HG03045 (cell line): Measurements from ENCODE around the gene LAMTOR5.
"Not testable (repeated sequence)": the region's sequence is repeated elsewhere in the genome, so short reads cannot be mapped to it uniquely, and the experiment has no call there.

Experiments used
- ATAC-seq: cut with Tn5 transposase; IDR thresholded peaks from one replicate; pipeline ENCODE4 v1.9.1; 2021; ENCODE audit warnings: mild to moderate bottlenecking, moderate library complexity; ENCODE audit not compliant: unreplicated experiment

The LAMTOR5 gene

GRCh38 chr1:110428946-110429345, 21.5 kb upstream of the LAMTOR5 start:
- no peak for ATAC-seq

GRCh38 chr1:110426854-110427253, 19.4 kb upstream of the LAMTOR5 start:
- ATAC-seq, result no peak

- no peak for ATAC-seq
Observed at GRCh38 chr1:110425612-110426152, 18.2 kb upstream of the LAMTOR5 start.

DNA sequence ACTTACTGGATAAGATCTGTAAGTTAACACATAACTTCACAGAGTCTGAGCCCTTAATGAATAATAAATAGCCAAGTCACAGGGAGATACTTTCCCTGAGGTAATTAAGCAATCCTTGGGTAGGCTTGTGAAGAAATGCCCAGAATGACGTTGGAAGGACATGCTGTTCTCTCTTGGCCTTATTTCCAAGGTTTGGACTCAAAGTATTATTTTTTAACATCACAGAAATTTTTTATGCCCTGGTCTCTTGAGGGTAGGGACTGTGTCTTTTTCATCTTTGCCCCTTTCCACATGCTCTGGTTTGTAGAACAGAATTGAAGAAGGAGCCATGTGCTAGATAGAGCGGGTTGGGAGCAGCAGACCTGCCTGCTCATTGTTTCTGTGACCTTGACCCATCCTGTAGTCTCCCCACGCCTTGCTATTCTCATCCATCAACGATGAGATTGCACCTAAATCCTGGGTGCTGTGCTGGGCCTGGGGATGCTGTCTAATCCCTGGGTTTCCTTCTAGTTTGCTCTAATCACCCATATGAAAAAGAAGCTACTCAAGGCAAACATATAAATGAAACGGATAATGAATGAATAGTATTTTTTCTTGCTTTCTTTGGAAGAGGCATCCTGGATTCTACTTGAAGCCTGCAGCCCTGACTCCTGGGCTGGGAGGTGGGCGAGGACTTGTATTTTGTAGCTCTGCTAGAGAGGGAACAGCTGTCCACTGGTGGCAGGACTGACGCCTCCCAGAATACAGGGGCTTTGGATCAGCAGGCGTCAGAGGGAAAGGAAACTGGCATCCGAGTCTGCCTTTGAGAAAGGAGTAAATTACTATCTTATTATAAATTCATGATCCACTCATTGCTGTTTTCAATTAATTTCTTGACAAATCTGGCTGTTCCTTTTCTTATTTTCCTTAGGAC, 17.5 kb upstream of the LAMTOR5 start:
- no peak for ATAC-seq

- ATAC-seq, result no peak
Observed at GRCh38 chr1:110420874-110421793, 13.6 kb upstream of the LAMTOR5 start.

GRCh38 chr1:110420023-110420662, 12.6 kb upstream of the LAMTOR5 start:
- no peak for ATAC-seq

GRCh38 chr1:110418729-110419128, 11.2 kb upstream of the LAMTOR5 start:
- no peak for ATAC-seq

DNA sequence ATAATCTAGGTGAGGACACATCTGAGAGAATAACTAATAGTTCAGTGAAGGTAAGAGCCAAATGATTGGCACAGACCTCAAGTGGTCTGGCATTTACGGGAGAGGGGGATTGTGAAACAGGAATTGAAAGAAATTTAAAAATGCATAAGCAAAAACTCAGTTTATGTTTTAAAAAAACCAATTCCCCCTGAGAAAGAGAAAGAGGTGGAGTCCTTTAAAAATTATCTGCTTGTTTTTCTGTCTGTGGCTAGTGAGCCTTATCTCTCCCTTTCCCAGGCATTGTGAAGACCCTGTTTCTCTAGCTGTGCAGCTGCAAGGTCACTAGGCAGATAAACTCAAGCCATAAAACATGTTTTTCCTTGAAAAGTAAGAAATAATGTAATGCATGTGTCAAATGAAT, 5.6 kb upstream of the LAMTOR5 start:
- not testable (repeated sequence) for ATAC-seq

GRCh38 chr1:110412576-110412975, 5.1 kb upstream of the LAMTOR5 start:
- no peak for ATAC-seq

DNA sequence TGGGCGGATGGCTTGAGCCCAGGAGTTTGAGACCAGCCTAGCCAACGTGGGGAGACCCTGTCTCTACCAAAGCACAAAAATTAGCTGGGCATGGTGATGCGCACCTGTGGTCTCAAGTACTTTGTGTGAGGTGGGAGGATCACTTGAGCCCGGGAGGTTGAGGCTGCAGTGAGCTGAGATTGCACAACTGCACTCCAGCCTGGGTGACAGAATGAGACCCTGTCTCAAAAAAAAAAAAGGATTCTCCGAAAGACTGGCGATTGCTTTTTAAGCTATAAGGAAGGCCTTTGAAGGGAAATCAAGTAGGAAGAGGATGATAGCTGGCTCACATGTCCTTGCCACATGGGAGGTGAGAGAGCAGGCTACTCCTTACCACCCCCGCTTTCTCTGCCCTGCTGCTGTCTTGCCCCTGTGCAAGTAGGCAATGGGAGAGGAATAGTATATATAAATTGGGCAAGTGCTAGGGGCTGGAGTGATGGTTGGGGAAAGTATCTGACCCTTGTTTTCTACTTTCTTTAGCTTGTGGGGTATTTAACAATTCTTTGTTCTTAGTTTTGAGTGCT, 3.8 kb upstream of the LAMTOR5 start:
- ATAC-seq, result no peak

DNA sequence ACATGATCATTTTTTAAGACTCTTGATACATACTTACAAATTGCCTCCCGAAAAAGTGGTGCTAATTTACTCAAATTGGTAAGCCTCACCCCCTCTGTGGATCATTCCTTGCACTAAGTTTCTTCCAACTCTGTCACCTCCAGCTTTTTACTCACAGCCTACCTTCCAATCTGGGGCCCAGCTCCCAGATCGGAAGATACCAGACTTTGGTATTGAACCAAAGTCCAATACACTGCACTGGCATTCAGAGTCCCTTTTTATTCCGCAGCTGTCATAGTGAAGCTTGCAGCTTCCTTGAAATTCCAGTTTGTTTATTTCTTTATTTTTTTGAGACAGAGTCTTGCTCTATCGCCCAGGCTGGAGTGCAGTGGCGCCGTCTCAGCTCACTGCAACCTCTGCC, 1.8 kb upstream of the LAMTOR5 start:
- no peak for ATAC-seq

- ATAC-seq, result no peak
Observed at GRCh38 chr1:110408488-110408887, 994 bp upstream of the LAMTOR5 start.

DNA sequence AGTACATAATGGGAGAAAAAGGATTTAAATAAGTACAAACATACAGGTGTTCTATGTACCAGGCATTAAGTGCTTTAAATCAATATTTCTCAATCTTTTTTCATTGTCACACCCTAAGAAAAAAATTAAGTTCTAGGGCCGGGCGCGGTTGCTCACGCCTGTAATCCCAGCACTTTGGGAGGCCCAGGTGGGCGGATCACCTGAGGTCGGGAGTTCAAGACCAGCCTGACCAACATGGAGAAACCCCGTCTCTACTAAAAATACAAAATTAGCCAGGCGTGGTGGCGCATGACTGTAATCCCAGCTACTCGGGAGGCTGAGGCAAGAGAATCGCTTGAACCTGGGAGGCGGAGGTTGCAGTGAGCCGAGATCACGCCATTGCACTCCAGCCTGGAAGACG, 1.1 kb downstream of the LAMTOR5 start:
- not testable (repeated sequence) for ATAC-seq

DNA sequence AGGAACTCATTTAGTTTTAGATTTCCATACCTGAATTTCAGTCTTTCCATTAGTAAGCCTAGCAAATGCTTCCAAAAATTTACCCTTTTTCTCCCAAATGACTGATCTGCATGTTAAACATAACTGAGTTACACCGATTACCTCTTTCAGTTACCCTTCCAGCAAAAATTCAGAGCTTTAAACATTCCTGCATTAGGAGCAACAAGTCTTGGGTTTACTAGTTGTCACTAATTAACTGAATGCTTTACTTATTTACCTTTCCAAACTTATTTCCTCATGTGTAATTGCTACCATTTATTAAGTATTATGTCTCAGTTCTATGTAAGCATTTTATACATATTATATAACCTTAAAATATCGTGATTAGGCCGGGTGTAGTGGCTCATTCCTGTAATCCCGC, 3.1 kb downstream of the LAMTOR5 start:
- no peak for ATAC-seq

DNA sequence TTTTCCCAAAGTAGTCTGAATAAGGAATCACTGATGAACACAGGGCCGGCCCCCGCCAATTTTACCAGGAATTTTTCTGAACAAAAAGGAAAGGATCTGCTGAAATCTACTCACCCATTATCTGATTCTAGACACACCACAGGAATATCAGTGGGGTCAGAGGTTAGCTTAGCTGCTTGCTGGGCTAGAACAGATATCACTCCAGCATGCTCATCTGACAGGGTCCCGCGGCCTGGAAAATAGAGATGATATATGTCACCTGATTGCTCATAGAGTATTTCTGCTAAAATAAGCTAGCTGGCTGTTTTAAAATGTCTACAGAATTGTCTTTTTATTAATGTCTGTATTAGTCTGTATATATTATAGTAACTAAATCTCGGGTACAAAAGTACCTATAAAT, 3.7 kb downstream of the LAMTOR5 start:
- no peak for ATAC-seq

- ATAC-seq, result not testable (repeated sequence)
Observed at GRCh38 chr1:110396259-110396958, 11.1 kb downstream of the LAMTOR5 start.

GRCh38 chr1:110394493-110394820, 13.0 kb downstream of the LAMTOR5 start:
- no peak for ATAC-seq

GRCh38 chr1:110393691-110394492, 13.6 kb downstream of the LAMTOR5 start:
- ATAC-seq, result no peak

DNA sequence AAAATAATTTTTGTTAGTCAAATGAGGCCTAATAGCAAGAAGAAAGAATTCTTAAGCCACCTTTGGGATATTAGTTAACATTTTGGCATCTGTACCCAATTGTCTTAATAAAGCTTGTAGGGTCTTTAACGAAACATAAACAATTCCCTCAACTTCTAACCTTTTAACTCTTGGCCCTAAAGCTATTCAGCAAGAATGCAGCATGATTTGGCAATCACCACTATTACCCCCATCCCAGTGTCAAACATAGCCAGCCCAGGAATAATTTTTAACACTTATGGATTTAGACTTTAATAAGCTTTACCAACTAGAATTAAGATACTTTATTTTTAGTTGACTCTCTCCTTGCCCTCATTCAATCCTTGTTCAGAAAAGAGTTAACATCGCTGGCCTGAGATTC, 14.2 kb downstream of the LAMTOR5 start:
- ATAC-seq, result no peak
